Calu3 (cell line): ENCODE data around the gene SSBP2. TPM values are rescaled to one million over a fixed set of nuclear protein-coding genes. Genes with fewer than 3 reads are reported as not detected.
"Not testable (repeated sequence)": the region's sequence is repeated elsewhere in the genome, so short reads cannot be mapped to it uniquely, and the experiment has no call there.

Experiments used
- BruUV-seq: library from RNA; stranded (reverse); fragments of 400-500 nt; replicated peaks from 2 replicates; lab custom pipeline; 2021; lab: Mats Ljungman, UMichigan
- CTCF ChIA-PET: fragments of 300-600 bp; sonication (Branson Sonifier 250); formaldehyde crosslinking; loops from one replicate; lab custom pipeline; 2022; ENCODE audit warnings: antibody characterized with exemption; lab: Charles Lee
- DNase-seq: peaks from one replicate; pipeline ENCODE4 v3.0.0; 2022
- H3K27ac Mint-ChIP-seq: one replicate; pipeline ENCODE4 v1.8.0; 2022; ENCODE audit warnings: mixed read lengths; ENCODE audit not compliant: unreplicated experiment
- H3K27me3 Mint-ChIP-seq: one replicate; pipeline ENCODE4 v1.8.0; 2022; ENCODE audit warnings: mixed read lengths; ENCODE audit not compliant: unreplicated experiment
- H3K36me3 Mint-ChIP-seq: one replicate; pipeline ENCODE4 v1.8.0; 2022; ENCODE audit warnings: mild to moderate bottlenecking, moderate library complexity, mixed read lengths; ENCODE audit not compliant: insufficient read depth, unreplicated experiment
- H3K4me1 Mint-ChIP-seq: one replicate; pipeline ENCODE4 v1.8.0; 2022; ENCODE audit warnings: mild to moderate bottlenecking, low read depth, mixed read lengths; ENCODE audit not compliant: unreplicated experiment
- H3K4me3 Mint-ChIP-seq: one replicate; pipeline ENCODE4 v1.8.0; 2022; ENCODE audit warnings: mild to moderate bottlenecking, low read depth, moderate library complexity, mixed read lengths; ENCODE audit not compliant: unreplicated experiment
- H3K9me3 Mint-ChIP-seq: one replicate; pipeline ENCODE4 v1.8.0; 2022; ENCODE audit warnings: low read depth, mixed read lengths; ENCODE audit not compliant: unreplicated experiment
- intact Hi-C: fragments of 100-400 bp; cut with micrococcal nuclease; formaldehyde crosslinking; loops from one replicate; pipeline ENCODE4 v1.10.0; 2022; ENCODE audit not compliant: unreplicated experiment
- total RNA-seq: library from RNA; stranded (reverse); gene quantifications from 2 replicates; pipeline ENCODE4 v1.2.3, GENCODE V29; 2022
- TF ChIP-seq, protein P1 (sequence below): fragments of 200-600 bp; IDR thresholded peaks from one replicate; pipeline ENCODE4 v1.8.0; 2022; ENCODE audit warnings: antibody characterized with exemption; ENCODE audit not compliant: unreplicated experiment

SSBP2 gene
- total RNA-seq, 1 experiment from 2014 or later = 18.9 TPM

DNA sequence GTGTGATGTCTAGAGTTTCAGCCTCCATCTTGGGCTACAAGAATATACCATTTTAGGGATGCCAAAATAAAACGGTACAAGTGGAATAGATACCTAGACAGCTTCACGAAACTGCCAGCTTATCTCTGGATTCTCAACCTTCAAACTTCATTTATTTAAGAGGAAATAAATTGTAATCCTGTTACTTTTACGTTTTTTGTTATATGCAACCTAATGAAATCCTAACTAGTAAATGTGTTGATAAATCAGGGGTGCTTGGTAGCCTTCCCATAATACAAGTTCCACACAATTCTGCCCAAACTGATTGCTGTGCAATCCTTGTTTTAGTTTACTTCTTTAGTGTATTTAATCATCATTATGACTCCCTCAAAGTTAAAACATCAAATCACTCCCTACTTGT, 75.5 kb downstream of the SSBP2 start:
- no peak overlapping the region for H3K4me3 Mint-ChIP-seq
- H3K27ac Mint-ChIP-seq = no peak overlapping the region
- H3K4me1 Mint-ChIP-seq = no peaks in the 10 kb centered on the region
- no peaks in the 10 kb centered on the region for H3K9me3 Mint-ChIP-seq
- no peak for DNase-seq
- H3K27me3 Mint-ChIP-seq = no peaks in the 10 kb centered on the region
- CTCF ChIA-PET = interaction anchor here (0.7 kb wide), 1 partner anchor 9 kb away, joined by 3 read pairs; no protein-coding TSS in a partner anchor
- no peaks in the 10 kb centered on the region for H3K36me3 Mint-ChIP-seq
- no TSS peak for BruUV-seq
- intact Hi-C loops = no loop called here
- TF ChIP-seq, protein P1, sequence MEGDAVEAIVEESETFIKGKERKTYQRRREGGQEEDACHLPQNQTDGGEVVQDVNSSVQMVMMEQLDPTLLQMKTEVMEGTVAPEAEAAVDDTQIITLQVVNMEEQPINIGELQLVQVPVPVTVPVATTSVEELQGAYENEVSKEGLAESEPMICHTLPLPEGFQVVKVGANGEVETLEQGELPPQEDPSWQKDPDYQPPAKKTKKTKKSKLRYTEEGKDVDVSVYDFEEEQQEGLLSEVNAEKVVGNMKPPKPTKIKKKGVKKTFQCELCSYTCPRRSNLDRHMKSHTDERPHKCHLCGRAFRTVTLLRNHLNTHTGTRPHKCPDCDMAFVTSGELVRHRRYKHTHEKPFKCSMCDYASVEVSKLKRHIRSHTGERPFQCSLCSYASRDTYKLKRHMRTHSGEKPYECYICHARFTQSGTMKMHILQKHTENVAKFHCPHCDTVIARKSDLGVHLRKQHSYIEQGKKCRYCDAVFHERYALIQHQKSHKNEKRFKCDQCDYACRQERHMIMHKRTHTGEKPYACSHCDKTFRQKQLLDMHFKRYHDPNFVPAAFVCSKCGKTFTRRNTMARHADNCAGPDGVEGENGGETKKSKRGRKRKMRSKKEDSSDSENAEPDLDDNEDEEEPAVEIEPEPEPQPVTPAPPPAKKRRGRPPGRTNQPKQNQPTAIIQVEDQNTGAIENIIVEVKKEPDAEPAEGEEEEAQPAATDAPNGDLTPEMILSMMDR = no peak

DNA sequence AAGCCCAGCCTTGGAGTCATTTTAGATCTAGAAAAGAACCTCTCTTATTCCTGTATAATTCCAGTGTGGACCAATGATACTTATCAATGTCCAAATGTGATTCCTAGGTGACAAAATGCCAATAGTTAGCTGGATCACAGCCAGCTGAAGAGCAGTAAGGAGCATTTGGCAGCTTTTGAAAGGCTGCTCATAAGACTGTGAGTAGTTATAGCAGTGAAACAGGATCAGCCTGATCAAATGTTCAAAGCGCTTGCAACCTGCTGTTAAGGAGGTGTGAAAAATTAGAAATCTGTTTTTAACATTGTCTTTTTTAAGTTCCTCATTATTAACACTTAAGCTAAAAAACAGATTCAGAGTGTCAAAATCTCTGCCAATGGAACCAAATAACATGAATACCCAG, 85.1 kb downstream of the SSBP2 start:
- no peaks in the 10 kb centered on the region for H3K9me3 Mint-ChIP-seq

DNA sequence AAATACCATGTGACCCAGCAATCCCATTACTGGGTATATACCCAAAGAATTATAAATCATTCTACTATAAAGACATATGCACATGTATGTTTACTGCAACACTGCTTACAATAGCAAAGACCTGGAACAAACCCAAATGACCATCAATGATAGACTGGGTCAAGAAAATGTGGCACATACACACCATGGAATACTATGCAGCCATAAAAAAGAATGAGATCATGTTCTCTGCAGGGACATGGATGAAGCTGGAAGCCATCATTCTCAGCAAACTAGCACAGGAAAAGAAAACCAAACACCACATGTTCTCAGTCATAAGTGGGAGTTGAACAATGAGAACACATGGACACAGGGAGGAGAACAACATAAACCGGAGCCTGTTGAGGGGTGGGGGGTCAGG, 90.3 kb downstream of the SSBP2 start:
- H3K36me3 Mint-ChIP-seq, intact Hi-C loops, DNase-seq, BruUV-seq, H3K27me3 Mint-ChIP-seq, H3K27ac Mint-ChIP-seq, H3K4me3 Mint-ChIP-seq, CTCF ChIA-PET, H3K9me3 Mint-ChIP-seq: not testable (repeated sequence)
- H3K4me1 Mint-ChIP-seq = peaks cover 10% of the 10 kb centered on the region

More for the DNA sequence above, 85.1 kb downstream of the SSBP2 start:
- H3K27me3 Mint-ChIP-seq = no peaks in the 10 kb centered on the region
- BruUV-seq = no TSS peak
- H3K27ac Mint-ChIP-seq = no peak overlapping the region
- H3K4me3 Mint-ChIP-seq = no peak overlapping the region
- TF ChIP-seq, protein P1 = no peak
- H3K4me1 Mint-ChIP-seq = no peaks in the 10 kb centered on the region
- CTCF ChIA-PET = no interaction called here
- no peak for DNase-seq
- intact Hi-C loops = no loop called here
- no peaks in the 10 kb centered on the region for H3K36me3 Mint-ChIP-seq

DNA sequence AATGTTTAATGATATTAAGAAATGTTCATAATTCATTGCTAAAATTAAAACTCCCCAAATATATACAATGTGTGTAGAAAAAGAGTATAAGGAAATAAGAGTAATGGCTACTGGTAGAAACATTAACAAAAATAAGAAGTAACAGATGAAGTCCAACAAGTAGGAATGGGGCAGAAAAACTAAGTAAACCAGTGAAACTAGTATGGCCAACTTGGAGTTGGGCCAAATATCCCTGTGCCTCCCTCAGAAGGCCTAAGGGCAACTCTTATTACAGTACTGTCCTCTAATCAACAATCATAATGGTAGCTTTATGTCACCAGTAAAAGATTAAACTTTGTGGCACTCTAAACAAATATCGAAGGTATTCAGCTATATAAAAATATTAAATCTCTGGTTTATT, 93.5 kb downstream of the SSBP2 start:
- Mint-ChIP-seq H3K27me3 (no peaks in the 10 kb centered on the region), H3K9me3 (peaks cover 3% of the 10 kb centered on the region), H3K36me3 (no peaks in the 10 kb centered on the region), H3K4me3 (no peak overlapping the region), H3K27ac (no peak overlapping the region), H3K4me1 (peaks cover 26% of the 10 kb centered on the region)
- intact Hi-C loops = loop anchor here (5.0 to 10.0 kb wide), 2 partner anchors 90 to 507 kb away; no protein-coding TSS in a partner anchor
- CTCF ChIA-PET = interaction anchor here (0.5 to 1.1 kb wide), 3 partner anchors 17 to 93 kb away, joined by 4 to 7 read pairs (median 5); partner anchors contain the start of gene SSBP2
- TF ChIP-seq, protein P1 = no peak
- BruUV-seq = no TSS peak
- DNase-seq = peak; percentile 83

DNA sequence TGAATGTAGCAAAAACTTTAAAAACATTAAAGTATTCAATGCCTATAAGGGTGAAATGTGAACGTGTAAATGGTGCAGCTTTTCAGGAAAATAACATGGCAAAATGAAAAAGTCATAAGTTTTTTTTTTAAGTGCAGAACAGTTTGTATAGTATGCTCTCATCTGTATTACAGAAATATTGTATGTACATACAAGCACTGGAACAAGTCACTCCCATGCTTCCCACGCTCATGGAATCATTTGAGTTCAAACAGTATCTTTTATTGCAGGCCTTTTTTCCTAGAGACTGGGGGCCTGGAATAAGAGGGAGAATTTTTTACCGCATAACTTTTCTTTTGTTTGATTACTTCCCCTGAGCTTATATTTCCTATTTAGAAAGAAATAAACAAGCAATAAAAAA, 94.1 kb downstream of the SSBP2 start:
- intact Hi-C loops = loop anchor here (5.0 to 10.0 kb wide), 2 partner anchors 91 to 508 kb away; no protein-coding TSS in a partner anchor
- Mint-ChIP-seq H3K4me3 (no peak overlapping the region), H3K27ac (no peak overlapping the region), H3K36me3 (no peaks in the 10 kb centered on the region), H3K4me1 (peaks cover 27% of the 10 kb centered on the region), H3K27me3 (no peaks in the 10 kb centered on the region), H3K9me3 (peaks cover 3% of the 10 kb centered on the region)
- DNase-seq = no peak
- TF ChIP-seq, protein P1 = no peak
- no TSS peak for BruUV-seq
- CTCF ChIA-PET = no interaction called here
